GM11168 (cell line): ENCODE data around the gene HAVCR2.

ENCODE experiments used
- in situ Hi-C: fragments of 300-500 bp; cut with MboI; formaldehyde crosslinking; loops from one replicate; pipeline ENCODE4 v1.12.0; 2022; ENCODE audit warnings: low sequenced_read_pairs; ENCODE audit not compliant: unreplicated experiment

Gene HAVCR2

DNA sequence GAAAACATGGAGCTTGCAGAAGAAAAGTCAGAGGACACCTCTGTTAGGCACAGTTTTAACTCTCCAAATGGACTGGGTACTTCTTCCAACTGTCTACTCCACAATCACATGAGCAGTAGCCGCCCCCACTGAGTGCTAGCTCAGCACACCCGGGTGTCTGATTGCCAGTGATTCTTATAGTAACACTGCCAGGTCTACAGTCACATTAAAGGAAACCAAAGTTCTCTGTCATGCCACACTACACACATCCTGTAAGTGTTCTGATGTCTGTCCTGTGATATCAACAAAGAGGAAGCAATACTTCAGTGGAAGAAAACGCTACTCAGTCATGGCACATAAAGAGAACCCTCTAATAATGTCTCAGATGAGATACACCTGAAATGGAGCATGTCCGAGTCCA lies at the start of gene HAVCR2:
Gene HAVCR2, minus strand, starts transcription at position 69 of the 400 bp plus-strand sequence. Its CDS starts 61 bp downstream, at position 8.
- in situ Hi-C loops: no loop called here

- in situ Hi-C loops: no loop called here
Measured at GRCh38 chr5:157157293-157157891, 48.5 kb upstream of the HAVCR2 start.

DNA sequence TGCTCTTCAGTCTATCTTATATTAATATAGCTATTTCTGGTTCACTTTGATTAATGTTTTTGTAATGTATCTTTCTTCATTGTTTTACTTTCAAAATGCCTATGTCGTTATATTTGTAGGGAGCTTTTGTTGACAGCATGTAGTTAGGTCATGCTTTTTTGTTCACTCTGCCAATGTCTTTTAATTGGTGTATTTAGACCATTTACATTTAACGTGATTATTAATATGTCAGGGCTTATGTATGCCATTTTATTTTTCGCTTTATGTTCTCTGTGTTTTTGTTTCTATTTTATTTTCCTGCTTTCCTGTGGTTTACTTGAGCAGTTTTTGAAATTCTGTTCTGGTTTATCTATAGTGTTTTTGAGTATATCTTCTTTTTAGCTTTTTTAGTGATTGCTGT lies 46.5 kb upstream of the HAVCR2 start:
- in situ Hi-C loops: no loop called here

DNA sequence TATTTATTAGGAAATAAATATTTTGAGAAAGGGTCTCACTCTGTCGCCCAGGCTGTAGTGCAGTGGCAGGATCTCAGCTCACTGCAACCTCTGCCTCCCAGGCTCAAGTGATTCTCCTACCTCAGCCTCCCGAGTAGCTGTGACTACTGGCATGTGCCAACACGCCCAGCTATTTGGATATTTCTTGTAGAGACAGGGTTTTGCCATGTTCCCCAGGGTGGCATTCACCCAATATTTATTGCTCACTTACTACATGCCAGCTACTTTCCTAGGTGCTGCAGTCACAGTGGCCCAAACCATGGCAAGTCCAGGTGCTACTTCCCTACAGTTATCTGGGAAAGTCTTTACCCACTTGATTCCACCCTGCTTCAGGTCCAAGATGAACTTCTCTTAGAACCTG lies 42.2 kb upstream of the HAVCR2 start:
- in situ Hi-C loops: loop anchor here (5.0 kb wide), 1 partner anchor 91 kb away; no protein-coding TSS in a partner anchor

- in situ Hi-C loops: loop anchor here (10.0 kb wide), 1 partner anchor 156 kb away; no protein-coding TSS in a partner anchor
Measured at GRCh38 chr5:157148734-157149615, 40.1 kb upstream of the HAVCR2 start.

- in situ Hi-C loops: loop anchor here (10.0 kb wide), 1 partner anchor 161 kb away; no protein-coding TSS in a partner anchor
Measured at GRCh38 chr5:157143127-157143971, 34.5 kb upstream of the HAVCR2 start.

GRCh38 chr5:157142317-157143126 lies 33.7 kb upstream of the HAVCR2 start, which contains the start of gene MED7:
Gene MED7 (minus strand): TSS chr5:157142865. CDS start chr5:157139431, 3,434 bp downstream.
- in situ Hi-C loops: loop anchor here (10.0 kb wide), 1 partner anchor 162 kb away; no protein-coding TSS in a partner anchor

DNA sequence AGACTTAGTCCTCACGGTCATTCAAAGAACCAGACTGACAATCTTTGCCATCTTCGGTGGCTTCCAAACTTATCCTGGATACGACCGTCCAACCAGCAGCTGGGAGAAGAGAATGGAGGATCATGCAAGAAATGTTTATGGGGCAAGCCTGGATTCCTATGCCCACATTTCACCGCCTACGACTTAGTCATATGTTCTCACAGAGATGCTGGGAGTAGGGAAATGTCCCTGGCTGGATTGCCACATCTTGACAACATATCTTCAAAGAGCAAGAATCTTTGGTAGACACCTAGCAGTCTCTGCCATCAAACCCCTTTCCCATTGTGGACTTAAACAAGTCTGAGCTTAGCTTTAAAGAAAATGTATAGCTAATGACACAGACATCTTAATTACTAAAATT lies 28.8 kb upstream of the HAVCR2 start:
- in situ Hi-C loops: no loop called here

- in situ Hi-C loops: no loop called here
Measured at GRCh38 chr5:157132281-157132612, 23.4 kb upstream of the HAVCR2 start.

- in situ Hi-C loops: no loop called here
Measured at GRCh38 chr5:157130925-157131324, 22.1 kb upstream of the HAVCR2 start.

- in situ Hi-C loops: no loop called here
Measured at GRCh38 chr5:157121709-157122108, 12.9 kb upstream of the HAVCR2 start.

GRCh38 chr5:157120102-157120501 lies 11.3 kb upstream of the HAVCR2 start:
- in situ Hi-C loops: no loop called here

DNA sequence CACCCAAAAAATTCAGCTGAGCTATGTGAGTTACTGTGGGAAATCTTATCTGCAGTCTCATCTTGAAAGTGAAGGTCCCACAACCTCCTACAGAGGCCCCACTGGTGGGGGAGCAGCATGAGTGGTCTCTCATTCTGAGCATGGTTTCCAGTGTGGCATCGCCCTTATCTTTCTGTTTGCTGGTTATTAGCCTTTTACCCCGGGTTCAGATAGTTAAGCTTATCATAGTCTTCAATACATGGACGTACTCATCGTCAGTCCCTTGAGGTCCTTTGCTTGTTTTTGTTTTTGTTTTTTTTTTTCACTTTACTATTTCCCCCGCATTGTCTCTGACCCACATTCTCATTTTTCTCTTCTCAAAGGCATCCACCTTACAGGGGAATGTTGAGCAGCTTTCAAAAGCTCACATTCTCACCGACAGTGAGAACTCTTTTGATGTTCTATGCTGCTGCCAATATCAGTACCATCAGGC lies 7.7 kb upstream of the HAVCR2 start:
- in situ Hi-C loops: no loop called here

DNA sequence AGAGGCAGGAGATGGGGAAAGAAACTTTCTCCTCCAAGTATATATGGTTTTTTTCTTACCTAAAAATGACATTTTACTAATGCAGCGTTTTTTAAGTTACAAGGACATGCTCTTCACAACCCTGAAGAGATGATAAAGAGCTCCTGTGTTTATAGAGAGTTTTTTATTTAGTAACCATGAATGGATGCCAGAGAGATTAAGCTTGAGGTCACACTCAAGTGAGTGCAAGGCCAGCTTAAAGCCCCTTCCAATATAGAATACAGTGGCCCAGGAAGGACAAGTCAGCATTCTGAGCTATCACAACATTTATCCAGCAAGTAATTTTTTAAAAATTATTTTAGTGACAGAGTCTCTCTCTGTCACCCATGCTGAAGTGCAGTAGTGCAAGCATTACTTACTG lies 6.7 kb upstream of the HAVCR2 start:
- in situ Hi-C loops: no loop called here

DNA sequence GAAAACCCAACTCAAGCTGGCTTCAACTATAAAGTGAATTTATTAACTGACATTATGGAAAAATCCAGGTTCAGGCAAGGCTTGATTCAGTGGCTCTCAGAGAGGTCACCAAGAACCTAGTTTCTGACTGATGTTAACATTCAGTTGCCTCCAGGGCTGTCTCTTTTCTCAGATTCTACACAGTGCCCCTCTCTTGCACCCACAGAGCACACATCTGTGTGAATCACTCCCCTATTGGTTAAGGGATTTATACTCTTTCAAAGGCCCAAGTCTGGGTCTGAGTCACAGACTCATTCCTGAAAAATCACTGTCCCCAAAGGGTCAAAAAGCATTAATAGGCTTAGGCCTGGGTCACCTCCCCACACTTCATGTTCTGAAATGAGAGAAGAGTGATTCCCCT lies 6.2 kb upstream of the HAVCR2 start:
- in situ Hi-C loops: no loop called here

GRCh38 chr5:157113002-157113401 lies 4.2 kb upstream of the HAVCR2 start:
- in situ Hi-C loops: no loop called here

GRCh38 chr5:157109744-157110143 lies 900 bp upstream of the HAVCR2 start:
- in situ Hi-C loops: no loop called here

DNA sequence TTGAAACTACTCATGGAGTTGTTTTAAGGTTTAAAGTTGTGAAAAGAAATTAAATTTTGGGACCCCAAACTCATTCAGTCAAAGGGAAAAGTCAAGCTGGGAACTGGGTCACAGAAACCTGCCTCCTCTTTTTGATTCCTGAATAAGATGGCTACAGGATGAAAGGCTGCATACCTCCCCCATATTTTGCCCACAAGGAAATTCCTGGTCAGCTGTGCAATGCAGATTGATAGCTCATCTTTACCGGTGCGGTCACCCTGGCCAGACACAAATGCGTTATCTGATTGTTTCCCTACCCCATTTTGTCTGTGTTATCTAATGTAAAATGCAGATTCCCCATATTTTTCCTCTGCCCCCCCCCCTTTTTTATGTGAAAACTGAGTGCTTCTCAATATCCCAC lies 1.3 kb downstream of the HAVCR2 start:
- in situ Hi-C loops: no loop called here

- in situ Hi-C loops: no loop called here
Measured at GRCh38 chr5:157106630-157107461, 2.0 kb downstream of the HAVCR2 start.
